HepG2 (cell line): ENCODE measurements around the gene RPS2. TPM values are rescaled to one million over a fixed set of nuclear protein-coding genes. Genes with fewer than 3 reads are reported as not detected.

Experiments
- EED ChIP-seq: sonication (generic); formaldehyde crosslinking; IDR thresholded peaks from 2 replicates; pipeline ENCODE4 v1.5.0; 2020; ENCODE audit warnings: mild to moderate bottlenecking, missing genetic modification reagents
- ELF1 ChIP-seq: sonication (generic); formaldehyde crosslinking; IDR thresholded peaks from 2 replicates; pipeline ENCODE4 v1.4.0; 2020; ENCODE audit warnings: missing genetic modification reagents
- HIVEP1 ChIP-seq: sonication (generic); formaldehyde crosslinking; IDR thresholded peaks from 2 replicates; pipeline ENCODE4 v1.4.0; 2020; ENCODE audit warnings: mild to moderate bottlenecking, missing genetic modification reagents
- HOXD1 ChIP-seq: sonication (generic); formaldehyde crosslinking; IDR thresholded peaks from 2 replicates; pipeline ENCODE4 v1.5.0; 2020; ENCODE audit warnings: missing genetic modification reagents
- IRF2 ChIP-seq: IDR thresholded peaks from 2 replicates; pipeline ENCODE4 v1.6.1; 2018; ENCODE audit warnings: missing genetic modification reagents, missing compliant biosample characterization
- MED8 ChIP-seq: sonication (generic); formaldehyde crosslinking; IDR thresholded peaks from 2 replicates; pipeline ENCODE4 v1.8.1; 2023; ENCODE audit warnings: mild to moderate bottlenecking, missing genetic modification reagents; ENCODE audit not compliant: insufficient replicate concordance
- MEIS1 ChIP-seq: sonication (generic); formaldehyde crosslinking; IDR thresholded peaks from 2 replicates; pipeline ENCODE4 v1.9.0; 2021; ENCODE audit warnings: mild to moderate bottlenecking, missing genetic modification reagents, moderate library complexity, borderline replicate concordance
- MLLT10 ChIP-seq: sonication (generic); formaldehyde crosslinking; IDR thresholded peaks from 2 replicates; pipeline ENCODE4 v1.4.0; 2020; ENCODE audit warnings: missing genetic modification reagents
- MYC ChIP-seq: sonication (generic); formaldehyde crosslinking; IDR thresholded peaks from 2 replicates; pipeline ENCODE4 v1.9.0; 2021; ENCODE audit warnings: missing genetic modification reagents, borderline replicate concordance
- POLR2G ChIP-seq: fragments of 200-400 bp; formaldehyde crosslinking; IDR thresholded peaks from 2 replicates; pipeline ENCODE4 v1.6.1; 2018; ENCODE audit warnings: mild to moderate bottlenecking, low read depth, low read length, moderate library complexity
- SALL1 ChIP-seq: sonication (generic); formaldehyde crosslinking; IDR thresholded peaks from 2 replicates; pipeline ENCODE4 v1.8.0; 2022; ENCODE audit warnings: mild to moderate bottlenecking, missing genetic modification reagents
- SAP130 ChIP-seq: IDR thresholded peaks from 2 replicates; pipeline ENCODE4 v1.6.1; 2016; ENCODE audit warnings: low read depth
- SRY ChIP-seq: sonication (generic); formaldehyde crosslinking; IDR thresholded peaks from 2 replicates; pipeline ENCODE4 v1.8.0; 2022; ENCODE audit warnings: mild to moderate bottlenecking, missing genetic modification reagents
- ZFP82 ChIP-seq: sonication (generic); formaldehyde crosslinking; IDR thresholded peaks from 2 replicates; pipeline ENCODE4 v1.5.1; 2020; ENCODE audit warnings: mild to moderate bottlenecking, missing genetic modification reagents, borderline replicate concordance
- ZKSCAN8 ChIP-seq: IDR thresholded peaks from 2 replicates; pipeline ENCODE4 v1.6.1; 2016; ENCODE audit warnings: borderline replicate concordance, missing genetic modification reagents, missing compliant biosample characterization
- ZMYM4 ChIP-seq: sonication (generic); formaldehyde crosslinking; IDR thresholded peaks from 2 replicates; pipeline ENCODE4 v1.8.1; 2023; ENCODE audit warnings: mild to moderate bottlenecking, missing genetic modification reagents
- ZNF205 ChIP-seq: IDR thresholded peaks from 2 replicates; pipeline ENCODE4 v1.6.1; 2018; ENCODE audit warnings: missing biosample characterization, missing genetic modification reagents
- ZNF263 ChIP-seq: sonication (generic); formaldehyde crosslinking; IDR thresholded peaks from 2 replicates; pipeline ENCODE4 v1.4.0; 2020; ENCODE audit warnings: missing genetic modification reagents
- ZNF549 ChIP-seq: sonication (generic); formaldehyde crosslinking; IDR thresholded peaks from 2 replicates; pipeline ENCODE4 v1.5.0; 2020; ENCODE audit warnings: missing genetic modification reagents
- ZNF589 ChIP-seq: sonication (generic); formaldehyde crosslinking; conservative IDR thresholded peaks from 2 replicates; pipeline ENCODE4 v1.8.0; 2022; ENCODE audit warnings: mild to moderate bottlenecking, moderate library complexity, missing genetic modification reagents
- ZNF670 ChIP-seq: sonication (generic); formaldehyde crosslinking; IDR thresholded peaks from 2 replicates; pipeline ENCODE4 v1.8.0; 2022; ENCODE audit warnings: mild to moderate bottlenecking, missing genetic modification reagents, borderline replicate concordance
- ZNF777 ChIP-seq: sonication (generic); formaldehyde crosslinking; IDR thresholded peaks from 2 replicates; pipeline ENCODE4 v1.4.0; 2020; ENCODE audit warnings: missing genetic modification reagents
- ZSCAN29 ChIP-seq: sonication (generic); formaldehyde crosslinking; conservative IDR thresholded peaks from 2 replicates; pipeline ENCODE4 v1.4.0; 2020; ENCODE audit warnings: mild to moderate bottlenecking, missing genetic modification reagents
- ZSCAN31 ChIP-seq: sonication (generic); formaldehyde crosslinking; IDR thresholded peaks from 2 replicates; pipeline ENCODE4 v1.5.0; 2020; ENCODE audit warnings: low read depth, mild to moderate bottlenecking, missing genetic modification reagents
- polyA plus RNA-seq, 8 experiments: library from polyadenylated mRNA; depleted of rRNA in 3 of 8; stranded (reverse) in 7 of 8; unstranded in 1 of 8; fragments of >200 nt; fragmentation: Illumina TruSeq in 4 of 8; extraction: Trizol in 4 of 8; gene quantifications; 2 replicates each; pipeline versions ENCODE4 v1.2.1 to v1.2.3, GENCODE V29; 2011 to 2016; ENCODE audit warnings: low read depth in 4 of 8, missing spikeins in 1 of 8, mixed read lengths in 1 of 8; ENCODE audit not compliant: insufficient read depth in 1 of 8
- total RNA-seq, 5 experiments: library from RNA; depleted of rRNA; stranded (reverse); fragments of >200 nt; fragmentation: Illumina TruSeq; extraction: Trizol; gene quantifications; 2 replicates each; pipeline ENCODE4 v1.2.3, GENCODE V29; 2016; ENCODE audit warnings: low read depth in 1 of 5
- TF ChIP-seq, protein P1 (sequence below): sonication (generic); formaldehyde crosslinking; IDR thresholded peaks from 2 replicates; pipeline ENCODE4 v1.8.0; 2022; ENCODE audit warnings: missing genetic modification reagents, mild to moderate bottlenecking, borderline replicate concordance
- TF ChIP-seq, protein P2 (sequence below): sonication (generic); formaldehyde crosslinking; IDR thresholded peaks from 2 replicates; pipeline ENCODE4 v1.5.0; 2020; ENCODE audit warnings: mild to moderate bottlenecking, missing genetic modification reagents
- TF ChIP-seq, protein P3 (sequence below): sonication (generic); formaldehyde crosslinking; IDR thresholded peaks from 2 replicates; pipeline ENCODE4 v1.5.0; 2020; ENCODE audit warnings: mild to moderate bottlenecking, missing genetic modification reagents, moderate library complexity

Gene RPS2
- total and polyA plus RNA-seq, 2 of the 13 experiments (the other 11 are each of a cell fraction or from before 2014, with no cell fraction given): 1,908 to 4,514 TPM

DNA sequence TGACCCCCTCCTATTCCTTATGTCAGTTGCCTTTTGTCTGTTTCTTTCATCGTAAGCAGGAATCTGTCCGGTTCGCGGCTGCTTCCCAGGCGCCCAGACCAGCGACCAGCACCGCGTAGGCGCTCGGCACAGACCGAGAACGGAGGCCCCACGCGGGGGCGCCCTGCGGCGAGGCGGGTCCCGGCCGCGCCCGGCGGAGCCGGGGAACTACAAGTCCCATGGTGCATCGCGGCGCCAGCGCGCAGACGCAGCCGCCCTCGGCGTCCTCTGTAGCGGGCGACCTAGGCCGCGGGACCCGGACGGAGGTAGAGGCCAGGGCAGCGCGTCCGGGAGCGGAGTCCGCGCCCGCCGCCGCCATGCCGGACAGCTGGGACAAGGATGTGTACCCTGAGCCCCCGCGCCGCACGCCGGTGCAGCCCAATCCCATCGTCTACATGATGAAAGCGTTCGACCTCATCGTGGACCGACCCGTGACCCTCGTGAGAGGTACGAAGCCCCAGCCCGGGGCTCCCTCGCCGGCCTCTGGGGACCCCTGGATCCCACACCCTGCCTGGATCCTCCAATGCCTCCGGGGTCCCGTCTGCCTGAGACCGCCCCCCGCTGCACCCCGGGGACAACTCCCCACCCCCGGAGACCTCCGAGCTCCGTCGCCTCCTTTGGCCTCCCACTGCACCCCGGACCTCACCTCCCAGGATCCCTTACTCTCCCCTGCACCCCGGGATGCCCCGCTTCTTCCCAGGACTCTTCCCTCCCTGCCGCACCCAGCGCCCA, 5.2 kb downstream of the RPS2 start, which contains the start of gene NDUFB10 (continued):
- TF ChIP-seq ZNF670: peak; percentile 61; the same call in 1 of the 2 replicates
- peak; percentile 78; the same call in 1 of the 2 replicates for TF ChIP-seq IRF2 (CRISPR knock-in tag)
- 0 out of 2 replicates have a peak, but pooled peaks have one; percentile 64 for TF ChIP-seq ZNF205 (CRISPR knock-in tag)
- TF ChIP-seq ZNF777 (CRISPR knock-in tag): peak; percentile 61; the same call in 1 of the 2 replicates
- no peak for TF ChIP-seq HIVEP1
- TF ChIP-seq ZNF589 (CRISPR knock-in tag): peak; percentile 57; the same call in 1 of the 2 replicates
- no peak for TF ChIP-seq ELF1 (CRISPR knock-in tag)
- 0 out of 2 replicates have a peak, but pooled peaks have one; percentile 37 for TF ChIP-seq ZSCAN29 (CRISPR knock-in tag)
- TF ChIP-seq ZNF263 (CRISPR knock-in tag): no peak
- TF ChIP-seq, protein P1, sequence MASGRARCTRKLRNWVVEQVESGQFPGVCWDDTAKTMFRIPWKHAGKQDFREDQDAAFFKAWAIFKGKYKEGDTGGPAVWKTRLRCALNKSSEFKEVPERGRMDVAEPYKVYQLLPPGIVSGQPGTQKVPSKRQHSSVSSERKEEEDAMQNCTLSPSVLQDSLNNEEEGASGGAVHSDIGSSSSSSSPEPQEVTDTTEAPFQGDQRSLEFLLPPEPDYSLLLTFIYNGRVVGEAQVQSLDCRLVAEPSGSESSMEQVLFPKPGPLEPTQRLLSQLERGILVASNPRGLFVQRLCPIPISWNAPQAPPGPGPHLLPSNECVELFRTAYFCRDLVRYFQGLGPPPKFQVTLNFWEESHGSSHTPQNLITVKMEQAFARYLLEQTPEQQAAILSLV: peak; percentile 88; the same call in 1 of the 2 replicates
- TF ChIP-seq POLR2G: peak; percentile 98
- TF ChIP-seq SRY (CRISPR knock-in tag): peak; percentile 58; the same call in 1 of the 2 replicates
- peak; percentile 74 for TF ChIP-seq HOXD1 (CRISPR knock-in tag)
- peak; percentile 31; the same call in 1 of the 2 replicates for TF ChIP-seq ZKSCAN8 (CRISPR knock-in tag)
- no peak for TF ChIP-seq ZNF549 (CRISPR knock-in tag)
- no peak for TF ChIP-seq MEIS1 (CRISPR knock-in tag)
- TF ChIP-seq, protein P2, sequence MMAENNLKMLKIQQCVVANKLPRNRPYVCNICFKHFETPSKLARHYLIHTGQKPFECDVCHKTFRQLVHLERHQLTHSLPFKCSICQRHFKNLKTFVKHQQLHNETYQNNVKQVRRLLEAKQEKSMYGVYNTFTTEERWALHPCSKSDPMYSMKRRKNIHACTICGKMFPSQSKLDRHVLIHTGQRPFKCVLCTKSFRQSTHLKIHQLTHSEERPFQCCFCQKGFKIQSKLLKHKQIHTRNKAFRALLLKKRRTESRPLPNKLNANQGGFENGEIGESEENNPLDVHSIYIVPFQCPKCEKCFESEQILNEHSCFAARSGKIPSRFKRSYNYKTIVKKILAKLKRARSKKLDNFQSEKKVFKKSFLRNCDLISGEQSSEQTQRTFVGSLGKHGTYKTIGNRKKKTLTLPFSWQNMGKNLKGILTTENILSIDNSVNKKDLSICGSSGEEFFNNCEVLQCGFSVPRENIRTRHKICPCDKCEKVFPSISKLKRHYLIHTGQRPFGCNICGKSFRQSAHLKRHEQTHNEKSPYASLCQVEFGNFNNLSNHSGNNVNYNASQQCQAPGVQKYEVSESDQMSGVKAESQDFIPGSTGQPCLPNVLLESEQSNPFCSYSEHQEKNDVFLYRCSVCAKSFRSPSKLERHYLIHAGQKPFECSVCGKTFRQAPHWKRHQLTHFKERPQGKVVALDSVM (CRISPR knock-in tag): peak; percentile 99
- TF ChIP-seq ZMYM4 (CRISPR knock-in tag): peak; percentile 65
- TF ChIP-seq EED (CRISPR knock-in tag): peak; percentile 15; the same call in 1 of the 2 replicates
- TF ChIP-seq, protein P3, sequence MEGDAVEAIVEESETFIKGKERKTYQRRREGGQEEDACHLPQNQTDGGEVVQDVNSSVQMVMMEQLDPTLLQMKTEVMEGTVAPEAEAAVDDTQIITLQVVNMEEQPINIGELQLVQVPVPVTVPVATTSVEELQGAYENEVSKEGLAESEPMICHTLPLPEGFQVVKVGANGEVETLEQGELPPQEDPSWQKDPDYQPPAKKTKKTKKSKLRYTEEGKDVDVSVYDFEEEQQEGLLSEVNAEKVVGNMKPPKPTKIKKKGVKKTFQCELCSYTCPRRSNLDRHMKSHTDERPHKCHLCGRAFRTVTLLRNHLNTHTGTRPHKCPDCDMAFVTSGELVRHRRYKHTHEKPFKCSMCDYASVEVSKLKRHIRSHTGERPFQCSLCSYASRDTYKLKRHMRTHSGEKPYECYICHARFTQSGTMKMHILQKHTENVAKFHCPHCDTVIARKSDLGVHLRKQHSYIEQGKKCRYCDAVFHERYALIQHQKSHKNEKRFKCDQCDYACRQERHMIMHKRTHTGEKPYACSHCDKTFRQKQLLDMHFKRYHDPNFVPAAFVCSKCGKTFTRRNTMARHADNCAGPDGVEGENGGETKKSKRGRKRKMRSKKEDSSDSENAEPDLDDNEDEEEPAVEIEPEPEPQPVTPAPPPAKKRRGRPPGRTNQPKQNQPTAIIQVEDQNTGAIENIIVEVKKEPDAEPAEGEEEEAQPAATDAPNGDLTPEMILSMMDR: peak; percentile 82
- peak; percentile 81 for TF ChIP-seq SALL1
- TF ChIP-seq ZSCAN31 (CRISPR knock-in tag): peak; percentile 92
- TF ChIP-seq MYC: peak; percentile 82
- TF ChIP-seq ZFP82 (CRISPR knock-in tag): peak; percentile 69; the same call in 1 of the 2 replicates
- TF ChIP-seq MLLT10 (CRISPR knock-in tag): no peak
- TF ChIP-seq MED8 (CRISPR knock-in tag): no peak
- peak; percentile 88 for TF ChIP-seq SAP130 (CRISPR knock-in tag)
